BLaER1 (cell line): ENCODE results near the gene UNCX.

Experiments
- H3K27ac ChIP-seq: shearing (Covaris generic); formaldehyde crosslinking; 2 replicates; pipeline ENCODE4 v1.8.1; 2022
- H3K27me3 ChIP-seq: shearing (Covaris generic); formaldehyde crosslinking; 2 replicates; pipeline ENCODE4 v1.8.1; 2022
- H3K36me3 ChIP-seq: shearing (Covaris generic); formaldehyde crosslinking; 2 replicates; pipeline ENCODE4 v1.8.1; 2022
- H3K4me1 ChIP-seq: shearing (Covaris generic); formaldehyde crosslinking; 2 replicates; pipeline ENCODE4 v1.8.1; 2022
- H3K4me2 ChIP-seq: shearing (Covaris generic); formaldehyde crosslinking; 2 replicates; pipeline ENCODE4 v1.8.1; 2022
- H3K4me3 ChIP-seq: shearing (Covaris generic); formaldehyde crosslinking; 2 replicates; pipeline ENCODE4 v1.8.1; 2022
- H3K9ac ChIP-seq: shearing (Covaris generic); formaldehyde crosslinking; 2 replicates; pipeline ENCODE4 v1.8.1; 2022
- H3K9me3 ChIP-seq: shearing (Covaris generic); formaldehyde crosslinking; 2 replicates; pipeline ENCODE4 v1.8.1; 2022
- H4K20me1 ChIP-seq: shearing (Covaris generic); formaldehyde crosslinking; 2 replicates; pipeline ENCODE4 v1.8.1; 2022
- Cebpa-rat ChIP-seq: shearing (Covaris generic); IDR thresholded peaks from 2 replicates; pipeline ENCODE4 v1.8.1; 2022

Gene UNCX

GRCh38 chr7:1231214-1232102 is 1.2 kb upstream of the UNCX start:
- no peak for TF ChIP-seq Cebpa-rat
- Histone ChIP-seq H3K9ac (no peak overlapping the region), H3K27ac (no peak overlapping the region), H3K27me3 (peaks cover 98% of the 10 kb centered on the region), H4K20me1 (peaks cover 83% of the 10 kb centered on the region), H3K9me3 (no peaks in the 10 kb centered on the region), H3K4me2 (no peak overlapping the region), H3K36me3 (no peaks in the 10 kb centered on the region), H3K4me1 (peaks cover 6% of the 10 kb centered on the region; the same call in 1 of the 2 replicates), H3K4me3 (no peak overlapping the region)

DNA sequence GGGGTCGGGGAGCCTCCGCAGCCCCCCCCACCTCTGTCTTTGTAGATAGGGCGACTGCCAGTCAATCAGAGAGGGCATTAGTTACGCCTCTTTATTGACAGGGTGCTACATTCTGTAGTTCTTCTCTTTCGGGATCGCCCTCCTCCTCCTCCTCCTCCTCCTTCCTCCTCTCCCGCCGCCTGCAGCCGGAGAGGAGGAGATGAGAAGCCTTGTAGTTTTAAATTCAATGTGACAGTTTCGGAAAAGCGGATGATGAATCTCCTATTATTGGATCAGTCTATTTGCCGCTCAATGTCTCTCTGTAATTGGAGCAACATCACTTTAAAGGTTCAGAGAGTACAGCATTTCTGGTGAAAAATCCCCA is 587 bp upstream of the UNCX start:
- Histone ChIP-seq H3K27me3 (peaks cover 98% of the 10 kb centered on the region), H3K4me1 (peaks cover 6% of the 10 kb centered on the region; the same call in 1 of the 2 replicates), H3K9ac (no peak overlapping the region), H3K4me3 (no peak overlapping the region), H3K27ac (no peak overlapping the region), H3K36me3 (no peaks in the 10 kb centered on the region), H3K9me3 (no peaks in the 10 kb centered on the region), H3K4me2 (no peak overlapping the region), H4K20me1 (peaks cover 83% of the 10 kb centered on the region)
- TF ChIP-seq Cebpa-rat, result no peak

DNA sequence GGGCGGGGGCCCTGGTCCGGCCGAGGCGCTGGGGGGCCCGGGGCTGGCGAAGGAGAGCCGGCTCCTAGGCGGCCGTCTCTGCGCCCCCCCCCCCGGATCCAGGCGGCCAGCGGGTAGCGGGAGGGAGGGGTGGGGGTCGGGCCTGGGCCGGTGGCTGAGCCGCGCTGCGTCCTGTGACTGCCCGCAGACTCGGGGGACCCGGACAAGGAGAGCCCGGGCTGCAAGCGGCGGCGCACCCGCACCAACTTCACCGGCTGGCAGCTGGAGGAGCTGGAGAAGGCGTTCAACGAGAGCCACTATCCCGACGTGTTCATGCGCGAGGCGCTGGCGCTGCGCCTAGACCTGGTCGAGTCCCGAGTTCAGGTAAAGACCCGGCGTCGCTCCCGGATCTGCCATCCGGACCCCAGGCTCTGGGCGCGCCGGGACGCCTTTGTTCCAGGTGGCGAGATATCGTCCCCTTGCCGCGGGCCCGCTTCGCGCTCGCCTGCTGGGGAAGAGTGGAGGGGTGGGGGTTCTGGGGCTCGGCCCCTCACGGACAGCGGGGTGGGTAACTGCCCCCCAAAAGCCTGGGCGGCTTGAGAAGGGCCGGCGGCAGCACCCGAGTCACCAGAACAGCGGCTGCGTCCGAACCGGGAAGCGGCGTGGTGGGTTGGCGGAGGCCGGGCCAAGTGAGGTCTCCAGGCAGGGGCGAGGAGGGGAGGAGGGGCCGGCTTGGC is 819 bp downstream of the UNCX start:
- Histone ChIP-seq H3K9ac (no peak overlapping the region), H3K4me1 (no peaks in the 10 kb centered on the region), H3K27ac (no peak overlapping the region), H3K27me3 (peaks cover 98% of the 10 kb centered on the region), H4K20me1 (peaks cover 81% of the 10 kb centered on the region), H3K4me2 (no peak overlapping the region), H3K36me3 (no peaks in the 10 kb centered on the region), H3K4me3 (no peak overlapping the region), H3K9me3 (no peaks in the 10 kb centered on the region)
- no peak for TF ChIP-seq Cebpa-rat

- H3K27me3 ChIP-seq, result peaks cover 98% of the 10 kb centered on the region
- H3K4me2 ChIP-seq, result no peak overlapping the region
- no peaks in the 10 kb centered on the region for H3K36me3 ChIP-seq
- no peak overlapping the region for H3K4me3 ChIP-seq
- peaks cover 81% of the 10 kb centered on the region for H4K20me1 ChIP-seq
- no peaks in the 10 kb centered on the region for H3K4me1 ChIP-seq
- no peaks in the 10 kb centered on the region for H3K9me3 ChIP-seq
- no peak overlapping the region for H3K27ac ChIP-seq
- no peak for TF ChIP-seq Cebpa-rat
- H3K9ac ChIP-seq, result no peak overlapping the region
Observed at GRCh38 chr7:1234049-1234880, 1.6 kb downstream of the UNCX start.

- H3K4me2 ChIP-seq, result no peak overlapping the region
- H3K9ac ChIP-seq, result no peak overlapping the region
- H3K27me3 ChIP-seq, result peaks cover 98% of the 10 kb centered on the region
- no peaks in the 10 kb centered on the region for H3K9me3 ChIP-seq
- no peaks in the 10 kb centered on the region for H3K4me1 ChIP-seq
- no peak overlapping the region for H3K27ac ChIP-seq
- H4K20me1 ChIP-seq, result peaks cover 84% of the 10 kb centered on the region
- H3K36me3 ChIP-seq, result no peaks in the 10 kb centered on the region
- no peak overlapping the region for H3K4me3 ChIP-seq
- TF ChIP-seq Cebpa-rat, result no peak
Observed at GRCh38 chr7:1234881-1235500, 2.3 kb downstream of the UNCX start.

GRCh38 chr7:1235501-1236131 is 2.9 kb downstream of the UNCX start:
- no peak overlapping the region for H3K9ac ChIP-seq
- peaks cover 99% of the 10 kb centered on the region for H3K27me3 ChIP-seq
- H3K9me3 ChIP-seq, result no peaks in the 10 kb centered on the region
- no peak for TF ChIP-seq Cebpa-rat
- no peak overlapping the region for H3K4me3 ChIP-seq
- no peak overlapping the region for H3K4me2 ChIP-seq
- H3K36me3 ChIP-seq, result no peaks in the 10 kb centered on the region
- no peak overlapping the region for H3K27ac ChIP-seq
- H4K20me1 ChIP-seq, result peaks cover 86% of the 10 kb centered on the region
- no peaks in the 10 kb centered on the region for H3K4me1 ChIP-seq

DNA sequence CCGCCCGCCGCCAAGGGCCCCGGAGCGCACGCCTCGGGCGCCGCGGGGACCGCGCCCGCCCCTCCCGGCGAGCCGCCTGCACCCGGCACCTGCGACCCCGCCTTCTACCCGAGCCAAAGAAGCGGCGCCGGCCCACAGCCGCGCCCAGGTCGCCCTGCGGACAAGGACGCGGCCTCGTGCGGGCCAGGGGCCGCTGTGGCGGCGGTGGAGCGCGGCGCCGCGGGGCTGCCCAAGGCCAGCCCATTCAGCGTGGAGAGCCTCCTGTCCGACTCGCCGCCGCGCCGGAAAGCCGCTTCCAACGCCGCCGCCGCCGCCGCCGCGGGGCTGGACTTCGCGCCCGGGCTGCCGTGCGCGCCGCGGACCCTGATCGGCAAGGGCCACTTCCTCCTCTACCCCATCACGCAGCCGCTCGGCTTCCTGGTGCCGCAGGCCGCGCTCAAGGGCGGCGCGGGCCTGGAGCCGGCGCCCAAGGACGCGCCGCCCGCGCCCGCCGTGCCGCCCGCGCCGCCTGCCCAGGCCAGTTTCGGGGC is 3.5 kb downstream of the UNCX start:
- H3K27me3 ChIP-seq, result peaks cover 99% of the 10 kb centered on the region
- H3K4me1 ChIP-seq, result no peaks in the 10 kb centered on the region
- H3K9ac ChIP-seq, result no peak overlapping the region
- no peak for TF ChIP-seq Cebpa-rat
- H3K4me3 ChIP-seq, result no peak overlapping the region
- no peaks in the 10 kb centered on the region for H3K9me3 ChIP-seq
- no peak overlapping the region for H3K4me2 ChIP-seq
- H3K27ac ChIP-seq, result no peak overlapping the region
- H3K36me3 ChIP-seq, result no peaks in the 10 kb centered on the region
- peaks cover 86% of the 10 kb centered on the region for H4K20me1 ChIP-seq

DNA sequence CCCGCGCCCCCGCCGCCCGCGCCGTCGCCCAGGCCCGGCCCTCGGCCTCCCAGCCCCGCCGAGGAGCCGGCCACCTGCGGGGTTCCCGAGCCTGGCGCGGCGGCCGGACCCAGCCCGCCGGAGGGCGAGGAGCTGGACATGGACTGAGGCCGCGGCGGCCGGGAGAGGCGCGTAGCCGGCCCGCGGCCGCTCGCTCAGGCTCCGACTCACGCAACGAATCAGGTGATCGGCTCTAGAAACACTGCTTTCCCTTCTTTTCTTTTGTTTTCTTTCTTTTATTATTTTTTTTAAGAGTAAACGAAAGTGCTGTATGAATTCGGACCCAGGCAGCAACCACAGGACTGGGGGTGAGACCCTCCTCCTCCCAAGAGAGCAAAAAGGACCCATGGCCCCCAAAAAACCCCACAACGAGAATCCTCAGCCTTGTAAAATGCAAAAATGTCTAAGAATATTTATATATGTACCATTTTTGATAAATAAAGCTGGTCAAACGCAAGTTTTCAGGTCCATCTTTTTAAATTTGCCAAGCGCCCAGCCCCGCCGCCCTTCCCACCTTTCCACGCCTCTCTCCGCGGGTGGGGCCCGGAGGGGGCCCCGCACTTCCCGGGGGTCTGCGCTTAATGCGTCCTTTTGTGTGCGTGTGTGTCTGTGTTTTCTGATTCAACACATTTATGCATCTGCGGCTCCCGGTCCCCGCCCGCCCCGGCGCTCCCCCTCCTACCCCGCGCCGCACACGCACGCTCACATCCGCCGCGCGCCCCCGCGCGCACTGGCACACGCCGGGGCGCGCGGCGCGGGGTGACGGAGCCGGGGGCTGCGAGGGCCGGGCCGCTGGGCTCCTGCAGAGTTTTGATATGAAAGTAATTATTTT is 4.4 kb downstream of the UNCX start:
- Histone ChIP-seq H3K27me3 (peaks cover 99% of the 10 kb centered on the region), H3K4me3 (no peak overlapping the region), H3K9me3 (no peaks in the 10 kb centered on the region), H4K20me1 (peaks cover 86% of the 10 kb centered on the region), H3K27ac (no peak overlapping the region), H3K4me2 (no peak overlapping the region), H3K9ac (no peak overlapping the region), H3K4me1 (no peaks in the 10 kb centered on the region), H3K36me3 (no peaks in the 10 kb centered on the region)
- TF ChIP-seq Cebpa-rat, result no peak
